ENCODE measurements around the gene MARCHF11.

DNA sequence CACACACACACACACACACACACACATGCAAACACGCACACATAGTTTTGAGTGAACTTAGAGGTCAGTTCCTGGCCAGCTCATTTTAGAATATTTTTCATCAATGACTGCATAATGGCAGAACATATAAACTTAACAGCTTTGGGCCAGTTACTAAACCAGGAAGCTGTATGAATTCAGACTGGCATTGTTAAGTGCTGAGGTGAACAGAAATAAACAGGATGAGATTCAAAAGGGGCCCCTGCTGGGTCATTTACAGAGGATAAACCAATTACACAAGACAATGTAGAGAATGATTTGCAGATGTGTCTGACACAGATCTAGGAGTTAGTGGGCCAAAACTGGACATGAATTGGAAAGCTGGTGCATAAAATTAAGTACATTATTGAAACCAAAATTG lies 44.6 kb downstream of the MARCHF11 start:
- TF ChIP-seq EZH2 (IDR thresholded peaks at IDR 0.05) (no peak), POLR2AphosphoS5 (IDR thresholded peaks at IDR 0.05; ENCODE audit: borderline replicate concordance, low read depth, low read length) (no peak), FOXP2 (optimal IDR thresholded peaks at IDR 0.05; ENCODE audit: control extremely low read depth, extremely low read length, insufficient read depth) (no peak)

Data from SK-N-MC (cell line).